Activated T-cell treated with anti-CD3 and anti-CD28 coated beads, Interleukin-2, amount 50 U/mL, for 72 hours (primary cell): ENCODE measurements around the gene HECW1. TPM values are rescaled to one million over a fixed set of nuclear protein-coding genes. Genes with fewer than 3 reads are reported as not detected.
"Not testable (repeated sequence)": the region's sequence is repeated elsewhere in the genome, so short reads cannot be mapped to it uniquely, and the experiment has no call there.

Experiments
- ATAC-seq, 2 donors: fragments of 150-1000 bp; cut with Tn5 transposase; replicated peaks in 1 of 2; 2 replicates each; pipeline ENCODE4 v1.10.0; 2021; ENCODE audit warnings: moderate library complexity in 2 of 2, mild to moderate bottlenecking in 1 of 2
- DNase-seq, 2 donors: peaks; one replicate each; pipeline ENCODE4 v3.0.0; 2021 to 2022; ENCODE audit warnings: mixed read lengths in 1 of 2
- H3K27ac Mint-ChIP-seq: one replicate; pipeline ENCODE4 v1.8.0; 2022; ENCODE audit warnings: mild to moderate bottlenecking, moderate library complexity, mixed read lengths
- H3K27me3 Mint-ChIP-seq: one replicate; pipeline ENCODE4 v1.8.0; 2022; ENCODE audit warnings: low read depth, mixed read lengths
- H3K36me3 Mint-ChIP-seq, 2 donors: one replicate each; pipeline ENCODE4 v1.8.0; 2022; ENCODE audit warnings: mixed read lengths in 2 of 2, mild to moderate bottlenecking in 1 of 2; ENCODE audit not compliant: insufficient read depth in 2 of 2
- H3K4me1 Mint-ChIP-seq: one replicate; pipeline ENCODE4 v1.8.0; 2022; ENCODE audit warnings: low read depth, mixed read lengths
- H3K4me3 Mint-ChIP-seq, 2 donors: one replicate each; pipeline ENCODE4 v1.8.0; 2022; ENCODE audit warnings: mild to moderate bottlenecking in 2 of 2, mixed read lengths in 2 of 2, moderate library complexity in 2 of 2
- H3K9me3 Mint-ChIP-seq, 2 donors: one replicate each; pipeline ENCODE4 v1.8.0; 2022; ENCODE audit warnings: mixed read lengths in 2 of 2
- total RNA-seq, 2 donors: library from RNA; stranded (reverse); gene quantifications; one replicate each; pipeline ENCODE4 v1.2.3, GENCODE V29; 2022

The HECW1 gene
- total RNA-seq, 2 donors from 2014 or later, result not detected

DNA sequence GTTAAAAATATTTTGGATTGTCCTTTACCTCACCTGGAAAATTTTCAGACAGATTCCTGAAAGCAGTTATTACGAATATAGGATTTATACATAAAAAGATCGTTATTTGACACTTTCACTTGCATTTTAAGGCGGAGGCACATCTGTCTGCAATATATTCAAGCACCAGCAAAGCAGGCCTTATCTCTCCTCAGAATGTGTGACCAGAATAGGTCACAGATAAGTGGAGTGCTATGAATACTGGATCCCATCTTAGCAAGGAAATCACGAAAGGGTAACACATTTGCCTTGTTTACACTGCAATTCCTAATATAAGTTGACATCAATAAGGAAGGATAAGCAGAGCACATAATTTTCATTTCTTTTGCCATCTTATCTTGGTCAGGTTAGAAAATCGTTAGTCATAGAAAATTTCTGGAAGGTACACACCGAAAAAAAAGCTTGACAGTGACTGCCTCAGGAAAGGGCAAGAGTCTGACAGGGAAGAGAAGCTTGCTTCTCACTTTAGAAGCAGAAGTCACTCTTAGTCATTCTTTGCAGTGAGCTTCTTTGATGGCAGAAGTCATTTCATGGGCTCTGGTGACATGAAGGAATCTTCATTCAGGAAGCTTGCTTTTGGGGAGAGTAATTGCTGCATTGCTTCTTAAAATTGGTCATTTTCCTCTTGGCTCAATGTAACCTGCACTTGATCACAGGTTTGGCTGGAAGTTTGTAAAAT lies 372.4 kb downstream of the HECW1 start:
- Mint-ChIP-seq H3K36me3 (no peaks in the 10 kb centered on the region), H3K9me3 (no peaks in the 10 kb centered on the region), H3K4me3 (no peak overlapping the region), H3K4me1 (peaks cover 5% of the 10 kb centered on the region), H3K27ac (no peak overlapping the region), H3K27me3 (peaks cover 9% of the 10 kb centered on the region)
- DNase-seq (no peak), ATAC-seq (no peak)

DNA sequence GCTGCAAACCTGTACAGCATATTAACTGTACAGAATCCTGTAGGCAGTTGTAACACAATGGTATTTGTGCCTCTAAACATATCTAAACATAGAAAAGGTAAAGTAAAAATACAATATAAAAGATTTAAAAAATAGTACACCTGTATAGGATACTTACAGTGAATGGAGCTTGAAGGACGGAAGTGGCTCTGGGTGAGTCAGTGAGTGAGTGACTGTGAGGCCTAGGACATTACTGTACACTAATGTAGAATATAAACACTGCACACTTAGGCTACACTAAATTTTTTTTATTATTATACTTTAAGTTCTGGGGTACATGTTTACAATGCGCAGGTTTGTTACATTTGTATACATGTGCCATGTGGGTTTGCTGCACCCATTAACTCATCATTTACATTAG lies 373.1 kb downstream of the HECW1 start:
- Mint-ChIP-seq H3K9me3 (no peaks in the 10 kb centered on the region), H3K27ac (no peak overlapping the region), H3K27me3 (peaks cover 9% of the 10 kb centered on the region), H3K4me3 (no peak overlapping the region), H3K36me3 (no peaks in the 10 kb centered on the region), H3K4me1 (peaks cover 5% of the 10 kb centered on the region)
- no peak for ATAC-seq
- no peak for DNase-seq

DNA sequence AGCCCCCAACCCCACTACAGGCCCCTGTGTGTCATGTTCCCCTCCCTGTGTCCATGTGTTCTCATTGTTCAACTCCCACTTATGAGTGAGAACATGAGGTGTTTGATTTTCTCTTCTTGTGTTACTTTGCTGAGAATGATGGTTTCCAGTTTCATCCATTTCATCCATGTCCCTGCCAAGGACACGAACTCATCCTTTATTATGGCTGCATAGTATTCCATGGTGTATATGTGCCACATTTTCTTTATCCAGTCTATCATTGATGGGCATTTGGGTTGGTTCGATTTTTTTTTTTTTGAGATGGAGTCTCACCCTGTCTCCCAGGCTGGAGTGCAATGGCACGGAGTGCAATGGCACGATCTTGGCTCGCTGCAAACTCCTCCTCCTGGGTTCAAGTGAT lies 373.6 kb downstream of the HECW1 start:
- not testable (repeated sequence) for H3K4me3 Mint-ChIP-seq, H3K27ac Mint-ChIP-seq, H3K36me3 Mint-ChIP-seq, ATAC-seq, H3K27me3 Mint-ChIP-seq, H3K4me1 Mint-ChIP-seq, H3K9me3 Mint-ChIP-seq, DNase-seq

DNA sequence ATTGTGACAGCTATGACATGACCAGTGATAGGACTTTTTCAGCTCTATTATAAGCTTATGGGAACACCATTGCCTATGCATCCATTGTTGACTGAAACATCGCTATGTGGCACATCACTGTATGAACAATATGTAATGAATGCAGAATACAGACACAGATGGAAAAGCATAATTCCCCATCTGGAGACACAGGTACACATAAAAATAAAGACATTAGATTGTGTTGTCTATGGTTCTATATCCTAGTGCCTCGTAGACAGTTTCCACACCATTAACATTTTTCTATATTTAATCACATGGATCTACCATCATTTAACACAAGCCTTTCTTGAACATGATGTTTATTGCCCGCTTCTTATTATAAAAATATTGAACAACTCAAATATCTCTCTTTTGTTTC lies 374.2 kb downstream of the HECW1 start:
- Mint-ChIP-seq H3K27ac (no peak overlapping the region), H3K27me3 (peaks cover 9% of the 10 kb centered on the region), H3K36me3 (no peaks in the 10 kb centered on the region), H3K4me1 (peaks cover 5% of the 10 kb centered on the region), H3K4me3 (no peak overlapping the region), H3K9me3 (no peaks in the 10 kb centered on the region)
- DNase-seq (no peak), ATAC-seq (no peak)

DNA sequence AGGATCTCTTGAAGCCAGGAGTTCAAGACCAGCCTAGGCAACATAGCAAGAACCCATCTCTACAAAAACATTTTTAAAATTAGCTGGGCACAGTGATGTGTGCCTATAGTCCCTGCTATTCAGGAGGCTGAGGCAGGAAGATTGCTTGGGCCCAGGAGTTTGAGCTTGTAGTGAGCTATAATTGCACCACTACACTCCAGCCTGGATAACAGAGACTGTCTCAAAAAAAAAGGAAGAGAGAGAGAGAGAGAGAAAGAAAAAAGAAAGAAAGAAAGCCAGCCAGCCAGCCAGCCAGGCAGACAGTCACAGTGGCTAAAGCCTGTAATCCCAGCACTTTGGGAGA lies 375.3 kb downstream of the HECW1 start:
- Mint-ChIP-seq H3K4me3 (no peak overlapping the region), H3K27me3 (peaks cover 5% of the 10 kb centered on the region), H3K9me3 (no peaks in the 10 kb centered on the region), H3K27ac (no peak overlapping the region), H3K4me1 (peaks cover 5% of the 10 kb centered on the region), H3K36me3 (no peaks in the 10 kb centered on the region)
- no peak for ATAC-seq
- DNase-seq, result no peak

DNA sequence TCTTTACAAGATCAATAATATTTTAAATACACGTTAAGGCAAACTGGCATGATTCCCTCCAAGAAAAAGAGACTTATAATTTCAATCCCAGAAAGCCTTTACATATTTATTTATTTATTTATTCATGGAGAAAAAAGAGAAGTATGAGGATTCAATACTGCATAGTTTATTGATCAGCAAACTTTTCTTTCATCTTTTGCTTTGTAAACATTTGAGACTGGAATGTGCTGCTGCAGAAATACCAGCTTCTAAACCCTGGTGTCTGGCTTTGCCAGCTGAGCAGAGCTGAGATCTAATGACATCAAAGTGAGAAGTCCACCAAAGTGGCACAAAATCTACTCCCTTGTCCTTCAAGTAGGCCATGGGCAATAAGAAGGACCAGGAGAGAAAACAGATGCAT lies 376.8 kb downstream of the HECW1 start:
- no peaks in the 10 kb centered on the region for H3K36me3 Mint-ChIP-seq
- no peak overlapping the region for H3K27ac Mint-ChIP-seq
- H3K9me3 Mint-ChIP-seq, result no peaks in the 10 kb centered on the region
- peaks cover 5% of the 10 kb centered on the region for H3K4me1 Mint-ChIP-seq
- ATAC-seq, result no peak
- H3K4me3 Mint-ChIP-seq, result no peak overlapping the region
- no peak for DNase-seq
- peaks cover 11% of the 10 kb centered on the region for H3K27me3 Mint-ChIP-seq

DNA sequence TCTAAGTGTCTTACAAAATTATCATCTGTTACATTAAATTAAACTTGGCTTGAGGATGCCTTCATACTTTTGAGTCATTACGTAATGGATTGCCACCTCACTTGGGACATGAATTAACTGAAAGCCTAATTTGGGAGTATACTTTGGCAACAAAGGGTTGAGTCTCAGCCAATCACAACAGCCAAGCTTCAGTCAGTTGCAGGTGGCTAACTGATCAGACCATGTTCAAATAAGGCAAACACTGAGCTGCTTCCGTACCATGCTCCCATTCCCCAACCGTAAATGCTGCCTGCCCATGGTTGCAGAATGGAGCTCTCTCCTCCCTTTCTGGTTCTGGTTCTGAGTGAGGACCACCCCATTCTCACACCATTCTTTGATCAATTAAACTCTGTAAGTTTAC lies 377.6 kb downstream of the HECW1 start:
- ATAC-seq (no peak), DNase-seq (no peak)
- no peak overlapping the region for H3K4me3 Mint-ChIP-seq
- no peak overlapping the region for H3K27ac Mint-ChIP-seq
- peaks cover 5% of the 10 kb centered on the region for H3K4me1 Mint-ChIP-seq
- no peaks in the 10 kb centered on the region for H3K9me3 Mint-ChIP-seq
- peaks cover 16% of the 10 kb centered on the region for H3K27me3 Mint-ChIP-seq
- H3K36me3 Mint-ChIP-seq, result no peaks in the 10 kb centered on the region

DNA sequence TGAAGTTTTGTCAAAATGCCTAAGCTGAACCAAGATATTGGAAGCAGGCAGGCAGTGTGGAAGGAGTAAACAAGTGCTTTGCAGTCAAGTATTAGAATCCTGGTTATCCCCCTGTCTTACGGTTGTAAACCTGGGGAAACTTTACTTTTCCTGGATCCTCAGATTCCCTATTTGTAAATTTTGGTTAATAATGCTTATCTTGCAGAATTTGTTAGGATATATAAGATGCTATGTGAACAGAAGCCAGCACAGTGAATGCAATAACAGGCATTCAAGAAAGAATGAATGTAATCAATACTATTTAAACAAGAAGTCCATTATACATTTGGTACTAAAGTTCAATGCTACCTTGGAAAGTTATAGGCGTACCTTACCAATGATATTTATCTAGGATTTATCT lies 378.7 kb downstream of the HECW1 start:
- H3K9me3 Mint-ChIP-seq, result no peaks in the 10 kb centered on the region
- H3K36me3 Mint-ChIP-seq, result no peaks in the 10 kb centered on the region
- H3K4me3 Mint-ChIP-seq, result no peak overlapping the region
- peaks cover 5% of the 10 kb centered on the region for H3K4me1 Mint-ChIP-seq
- DNase-seq (no peak), ATAC-seq (no peak)
- H3K27ac Mint-ChIP-seq, result no peak overlapping the region
- peaks cover 23% of the 10 kb centered on the region for H3K27me3 Mint-ChIP-seq

DNA sequence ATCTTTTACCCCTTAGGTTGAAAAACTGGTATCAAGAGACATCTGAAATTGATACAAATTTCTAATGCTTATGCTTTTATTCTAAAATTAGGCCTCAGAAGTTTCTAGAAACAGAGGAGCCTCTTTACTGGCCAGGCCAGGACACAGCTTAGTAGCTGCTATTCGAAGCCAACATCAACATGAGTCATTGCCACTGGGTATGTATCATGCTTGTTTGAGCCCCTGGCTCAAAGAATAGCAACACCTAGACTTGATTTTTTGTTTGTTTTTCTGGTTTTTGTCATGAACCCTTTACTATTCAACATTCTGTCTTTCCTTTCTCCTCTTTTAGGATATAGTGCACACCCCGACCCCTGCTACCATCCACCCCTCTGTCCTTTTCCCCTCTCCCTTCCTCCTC lies 379.5 kb downstream of the HECW1 start:
- no peak overlapping the region for H3K27ac Mint-ChIP-seq
- H3K4me3 Mint-ChIP-seq, result no peak overlapping the region
- H3K4me1 Mint-ChIP-seq, result peaks cover 5% of the 10 kb centered on the region
- H3K36me3 Mint-ChIP-seq, result no peaks in the 10 kb centered on the region
- no peak for DNase-seq
- no peaks in the 10 kb centered on the region for H3K9me3 Mint-ChIP-seq
- peaks cover 26% of the 10 kb centered on the region for H3K27me3 Mint-ChIP-seq
- no peak for ATAC-seq

DNA sequence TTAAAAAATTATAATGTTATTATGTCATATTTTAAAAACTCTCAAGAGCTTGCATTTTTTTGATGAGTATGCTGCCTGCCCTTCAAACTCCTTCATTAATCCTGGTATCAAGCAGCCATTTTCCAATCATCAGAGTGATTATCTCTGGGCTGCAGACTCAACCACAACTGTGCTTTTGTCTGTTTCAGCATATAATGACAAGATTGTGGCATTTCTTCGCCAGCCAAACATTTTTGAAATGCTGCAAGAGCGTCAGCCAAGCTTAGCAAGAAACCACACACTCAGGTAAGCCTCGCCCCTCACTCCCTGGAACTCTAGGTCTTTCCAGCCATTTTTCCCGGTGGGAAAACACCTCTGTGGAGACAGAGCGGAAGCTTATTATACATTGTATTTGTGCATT lies 380.4 kb downstream of the HECW1 start:
- no peak overlapping the region for H3K27ac Mint-ChIP-seq
- H3K4me3 Mint-ChIP-seq, result no peak overlapping the region
- H3K27me3 Mint-ChIP-seq, result peaks cover 35% of the 10 kb centered on the region
- no peak for DNase-seq
- no peaks in the 10 kb centered on the region for H3K9me3 Mint-ChIP-seq
- no peaks in the 10 kb centered on the region for H3K36me3 Mint-ChIP-seq
- H3K4me1 Mint-ChIP-seq, result peaks cover 5% of the 10 kb centered on the region
- ATAC-seq, result no peak

DNA sequence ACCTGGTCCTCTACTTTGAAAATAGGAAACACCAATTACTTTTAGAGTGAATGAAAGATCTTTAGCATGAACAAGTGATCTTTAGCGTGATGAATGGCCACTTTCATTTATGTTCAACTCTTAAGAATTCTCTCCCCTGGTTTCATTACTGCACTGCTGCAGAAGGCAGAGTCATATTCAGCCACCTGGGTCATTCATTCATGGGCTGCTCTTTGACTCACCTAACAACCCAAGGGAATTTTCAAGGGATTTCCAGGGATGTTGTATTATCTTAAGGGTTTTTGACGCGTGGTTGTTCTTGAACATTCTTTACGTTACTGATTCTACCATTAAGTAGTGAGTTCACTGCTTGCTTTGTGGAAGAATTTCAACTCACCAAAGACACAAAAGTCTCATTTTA lies 383.1 kb downstream of the HECW1 start:
- ATAC-seq (no peak), DNase-seq (no peak)
- Mint-ChIP-seq H3K27ac (no peak overlapping the region), H3K9me3 (no peaks in the 10 kb centered on the region), H3K36me3 (no peaks in the 10 kb centered on the region), H3K4me1 (no peaks in the 10 kb centered on the region), H3K4me3 (no peak overlapping the region), H3K27me3 (peaks cover 43% of the 10 kb centered on the region)

DNA sequence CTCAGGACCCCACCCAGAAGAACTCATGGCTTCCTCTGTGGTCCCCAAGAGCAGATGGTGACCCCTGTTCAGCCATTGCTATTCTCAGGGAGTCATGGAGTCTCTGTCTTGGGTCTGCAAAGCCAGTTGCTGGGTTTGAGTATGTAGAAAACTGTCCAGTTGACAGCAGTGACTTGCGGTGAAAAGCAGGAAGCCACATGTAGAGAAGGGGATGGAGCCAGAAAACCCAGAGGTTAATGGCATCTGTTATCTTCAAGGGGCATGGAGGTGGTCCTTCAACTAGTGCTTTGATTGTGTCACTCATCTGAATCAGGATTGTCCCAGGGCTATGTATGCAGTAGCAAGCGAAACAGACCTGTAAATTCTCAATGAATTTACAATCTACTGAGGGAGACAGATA lies 384.1 kb downstream of the HECW1 start:
- Mint-ChIP-seq H3K4me1 (no peaks in the 10 kb centered on the region), H3K36me3 (no peaks in the 10 kb centered on the region), H3K9me3 (no peaks in the 10 kb centered on the region), H3K4me3 (no peak overlapping the region), H3K27ac (no peak overlapping the region), H3K27me3 (peaks cover 43% of the 10 kb centered on the region)
- ATAC-seq, result no peak
- no peak for DNase-seq

DNA sequence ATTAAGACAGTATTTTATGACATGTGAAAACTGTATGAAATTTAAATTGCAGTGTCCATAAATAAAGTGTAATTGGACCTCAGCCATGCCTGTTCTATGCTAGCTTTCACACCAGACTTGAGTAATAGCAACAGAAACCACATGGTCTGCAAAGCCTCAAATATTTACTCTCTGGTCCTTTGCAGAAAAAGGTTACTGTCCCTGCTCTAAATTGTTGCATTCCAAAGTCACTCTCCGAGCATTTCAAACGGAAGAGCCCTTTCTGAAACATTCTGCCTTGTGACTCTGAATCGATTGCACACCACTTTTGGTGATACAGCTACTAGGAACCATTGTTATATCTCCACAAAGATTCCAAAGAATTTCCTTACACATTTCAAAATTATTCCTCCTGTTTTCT lies 389.4 kb downstream of the HECW1 start:
- Mint-ChIP-seq H3K4me3 (no peak overlapping the region), H3K9me3 (no peaks in the 10 kb centered on the region), H3K4me1 (no peaks in the 10 kb centered on the region), H3K36me3 (no peaks in the 10 kb centered on the region), H3K27ac (no peak overlapping the region), H3K27me3 (peaks cover 18% of the 10 kb centered on the region)
- ATAC-seq (no peak), DNase-seq (no peak)

DNA sequence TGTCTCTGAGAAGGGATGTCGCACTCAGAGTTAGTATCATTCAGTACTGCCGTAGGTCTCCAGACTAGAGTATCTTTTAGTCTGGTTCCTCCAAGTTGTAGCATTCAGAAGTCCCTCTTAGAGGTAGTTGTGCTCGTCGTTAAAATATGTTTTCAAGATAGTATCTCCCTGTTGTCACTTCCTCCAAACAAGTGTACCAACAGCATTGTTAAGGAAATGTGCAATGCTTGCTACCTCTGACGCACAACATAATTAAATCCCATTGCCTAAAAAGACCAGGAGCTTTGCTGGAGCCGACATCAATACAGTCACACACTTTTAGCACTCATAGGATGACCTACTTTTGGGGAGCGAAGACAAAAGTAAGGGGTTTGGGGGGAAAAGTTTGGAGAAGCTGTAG lies 390.5 kb downstream of the HECW1 start:
- ATAC-seq, result no peak

More for the DNA sequence above, 390.5 kb downstream of the HECW1 start:
- no peak for DNase-seq
- no peaks in the 10 kb centered on the region for H3K4me1 Mint-ChIP-seq
- H3K36me3 Mint-ChIP-seq, result no peaks in the 10 kb centered on the region
- no peak overlapping the region for H3K4me3 Mint-ChIP-seq
- no peak overlapping the region for H3K27ac Mint-ChIP-seq
- H3K9me3 Mint-ChIP-seq, result no peaks in the 10 kb centered on the region
- peaks cover 7% of the 10 kb centered on the region for H3K27me3 Mint-ChIP-seq
